Mesodermal cell (in vitro differentiated cells): ENCODE results near the gene RCN2.

Experiments used
- H3K27ac ChIP-seq: 2 replicates; pipeline ENCODE4 v1.7.0; 2013; ENCODE audit warnings: mild to moderate bottlenecking, low read depth, low read length, moderate library complexity; ENCODE audit not compliant: severe bottlenecking
- H3K36me3 ChIP-seq: 2 replicates; pipeline ENCODE4 v1.7.1; 2013; ENCODE audit warnings: mild to moderate bottlenecking, low read length, moderate library complexity; ENCODE audit not compliant: control insufficient read depth, insufficient read depth
- H3K4me1 ChIP-seq: one replicate; pipeline ENCODE4 v1.7.1; 2013; ENCODE audit warnings: mild to moderate bottlenecking, low read length; ENCODE audit not compliant: insufficient read depth, control insufficient read depth, poor library complexity, severe bottlenecking
- H3K4me3 ChIP-seq: 2 replicates; pipeline ENCODE4 v1.7.0; 2013; ENCODE audit warnings: low read length, control low read depth, mild to moderate bottlenecking; ENCODE audit not compliant: insufficient read depth, poor library complexity, severe bottlenecking; ENCODE audit errors: extremely low read depth
- H3K9me3 ChIP-seq: 2 replicates; pipeline ENCODE4 v1.7.1; 2013; ENCODE audit warnings: mild to moderate bottlenecking, low read length, moderate library complexity; ENCODE audit not compliant: control insufficient read depth
- WGBS, 2 experiments: methylation state at CpG; one replicate each; pipeline ENCODE4 v1.1.5; 2013; ENCODE audit warnings: missing lambda C conversion rate in 2 of 2; ENCODE audit not compliant: insufficient coverage in 2 of 2; 5-methylcytosine and 5-hydroxymethylcytosine counted together

The RCN2 gene

GRCh38 chr15:76904461-76905012, 27.0 kb upstream of the RCN2 start:
- Histone ChIP-seq H3K36me3 (no peaks in the 10 kb centered on the region), H3K4me3 (peak overlapping the region; percentile 70), H3K27ac (peak overlapping the region; percentile 13), H3K9me3 (no peaks in the 10 kb centered on the region), H3K4me1 (peaks cover 4% of the 10 kb centered on the region)
- 6 to 7% methylated on average over 13 to 24 of the region's 29 CpGs for WGBS, 2 experiments

- 4% methylated on average over 24 to 42 of the region's 78 CpGs for WGBS, 2 experiments
- no peaks in the 10 kb centered on the region for H3K9me3 ChIP-seq
- no peaks in the 10 kb centered on the region for H3K36me3 ChIP-seq
- peak within 1 kb of the TSS; percentile 52 for H3K27ac ChIP-seq
- H3K4me3 ChIP-seq = peak within 1 kb of the TSS; percentile 70
- H3K4me1 ChIP-seq = peaks cover 4% of the 10 kb centered on the region
These were observed 26.3 kb upstream of the RCN2 start, which contains the start of gene SCAPER for GRCh38 chr15:76905013-76905839. TSS of gene SCAPER (minus strand) at chr15:76905340. CDS start at chr15:76883817, 21,523 bp downstream.

- Histone ChIP-seq H3K4me1 (peaks cover 4% of the 10 kb centered on the region), H3K4me3 (peak overlapping the region; percentile 70), H3K27ac (no peak overlapping the region), H3K9me3 (no peaks in the 10 kb centered on the region), H3K36me3 (no peaks in the 10 kb centered on the region)
- 54 to 55% methylated on average over 6 to 7 of the region's 9 CpGs for WGBS, 2 experiments
These were observed 25.7 kb upstream of the RCN2 start for GRCh38 chr15:76905855-76906254.

- Histone ChIP-seq H3K4me3 (no peak overlapping the region), H3K9me3 (no peaks in the 10 kb centered on the region), H3K4me1 (no peaks in the 10 kb centered on the region), H3K36me3 (no peaks in the 10 kb centered on the region), H3K27ac (no peak overlapping the region)
- WGBS, 2 experiments = 92 to 100% methylated on average over 1 to 2 of the region's 4 CpGs
These were observed 19.1 kb upstream of the RCN2 start for GRCh38 chr15:76912430-76912829.

GRCh38 chr15:76913737-76914136, 17.8 kb upstream of the RCN2 start:
- Histone ChIP-seq H3K4me3 (no peak overlapping the region), H3K27ac (no peak overlapping the region), H3K9me3 (no peaks in the 10 kb centered on the region), H3K36me3 (no peaks in the 10 kb centered on the region), H3K4me1 (no peaks in the 10 kb centered on the region)
- WGBS, 2 experiments = 86 to 93% methylated on average over 2 of the region's 2 CpGs

GRCh38 chr15:76916369-76916768, 15.2 kb upstream of the RCN2 start:
- 95 to 99% methylated on average over 9 to 11 of the region's 13 CpGs for WGBS, 2 experiments

GRCh38 chr15:76928201-76928600, 3.3 kb upstream of the RCN2 start:
- WGBS, 2 experiments = 77 to 100% methylated on average over 2 of the region's 3 CpGs

More at GRCh38 chr15:76916369-76916768, 15.2 kb upstream of the RCN2 start:
- Histone ChIP-seq H3K27ac (no peak overlapping the region), H3K9me3 (no peaks in the 10 kb centered on the region), H3K36me3 (no peaks in the 10 kb centered on the region), H3K4me1 (no peaks in the 10 kb centered on the region), H3K4me3 (no peak overlapping the region)

GRCh38 chr15:76929011-76929760, 2.4 kb upstream of the RCN2 start:
- Histone ChIP-seq H3K36me3 (peaks cover 15% of the 10 kb centered on the region), H3K9me3 (no peaks in the 10 kb centered on the region), H3K4me3 (no peak overlapping the region), H3K4me1 (no peaks in the 10 kb centered on the region), H3K27ac (no peak overlapping the region)

More at GRCh38 chr15:76928201-76928600, 3.3 kb upstream of the RCN2 start:
- Histone ChIP-seq H3K27ac (no peak overlapping the region), H3K4me3 (no peak overlapping the region), H3K4me1 (no peaks in the 10 kb centered on the region), H3K36me3 (peaks cover 6% of the 10 kb centered on the region), H3K9me3 (no peaks in the 10 kb centered on the region)

- WGBS, 2 experiments = 27 to 31% methylated on average over 3 to 4 of the region's 7 CpGs
- no peak overlapping the region for H3K27ac ChIP-seq
These were observed 635 bp upstream of the RCN2 start for GRCh38 chr15:76930831-76931396.

GRCh38 chr15:76932135-76932966, 802 bp downstream of the RCN2 start:
- 0 to 3% methylated on average over 5 of the region's 14 CpGs for WGBS, 2 experiments
- peak overlapping the region; percentile 68 for H3K27ac ChIP-seq
- H3K4me3 ChIP-seq = peak overlapping the region; percentile 73
- no peaks in the 10 kb centered on the region for H3K9me3 ChIP-seq
- H3K36me3 ChIP-seq = peaks cover 36% of the 10 kb centered on the region
- no peaks in the 10 kb centered on the region for H3K4me1 ChIP-seq

More at GRCh38 chr15:76930831-76931396, 635 bp upstream of the RCN2 start:
- no peaks in the 10 kb centered on the region for H3K9me3 ChIP-seq
- peak overlapping the region; percentile 73 for H3K4me3 ChIP-seq
- H3K4me1 ChIP-seq = no peaks in the 10 kb centered on the region
- peaks cover 23% of the 10 kb centered on the region for H3K36me3 ChIP-seq
